GM18505 (cell line): ENCODE results near the gene GOLT1A.

Experiments used
- ATAC-seq: cut with Tn5 transposase; IDR thresholded peaks from one replicate; pipeline ENCODE4 v1.9.1; 2021; ENCODE audit not compliant: unreplicated experiment
- POLR2A ChIP-seq: IDR thresholded peaks from 4 replicates; pipeline ENCODE4 v1.6.1; 2011; ENCODE audit warnings: borderline replicate concordance; ENCODE audit not compliant: insufficient read depth, insufficient read length; ENCODE audit errors: extremely low read depth

GOLT1A gene

DNA sequence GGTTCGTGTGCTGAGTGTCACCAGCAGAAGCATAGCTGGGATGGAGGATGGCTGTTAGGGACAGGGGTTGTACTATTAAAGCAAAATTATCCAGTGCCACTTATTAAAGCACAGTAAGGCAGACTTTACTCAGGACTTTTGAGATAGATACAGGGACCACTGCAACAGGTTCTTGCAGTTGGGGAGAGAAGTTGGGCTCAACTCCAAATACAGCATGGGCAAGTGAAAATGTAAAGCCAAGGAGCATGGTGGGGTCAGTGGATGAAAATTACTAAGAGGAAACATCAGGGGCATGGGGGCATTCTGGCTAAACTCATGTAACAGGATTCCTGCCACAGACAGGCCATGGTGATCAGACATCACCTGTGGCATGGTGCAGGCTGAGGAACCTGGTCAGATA is 32.7 kb downstream of the GOLT1A start:
- no peak for TF ChIP-seq POLR2A
- ATAC-seq, result no peak

DNA sequence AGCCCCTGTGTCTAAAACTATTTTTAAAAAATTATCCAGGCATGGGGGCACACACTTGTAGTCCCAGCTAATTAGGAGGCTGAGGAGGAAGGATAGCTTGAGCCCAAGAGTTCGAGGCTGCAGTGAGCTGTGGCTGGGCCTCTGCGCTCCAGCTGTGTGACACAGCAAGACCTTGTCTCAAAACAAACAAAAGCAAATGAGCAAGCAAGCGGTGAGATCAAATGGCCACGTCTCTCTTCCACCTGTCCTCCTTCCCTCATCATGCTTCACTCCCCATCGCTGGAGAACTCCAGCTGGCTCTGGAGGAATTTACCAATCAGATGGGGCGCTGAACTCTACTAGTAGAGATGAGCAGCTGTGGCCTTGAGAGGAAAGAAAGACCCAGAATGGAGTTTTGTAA is 33.7 kb downstream of the GOLT1A start:
- no peak for TF ChIP-seq POLR2A
- no peak for ATAC-seq

DNA sequence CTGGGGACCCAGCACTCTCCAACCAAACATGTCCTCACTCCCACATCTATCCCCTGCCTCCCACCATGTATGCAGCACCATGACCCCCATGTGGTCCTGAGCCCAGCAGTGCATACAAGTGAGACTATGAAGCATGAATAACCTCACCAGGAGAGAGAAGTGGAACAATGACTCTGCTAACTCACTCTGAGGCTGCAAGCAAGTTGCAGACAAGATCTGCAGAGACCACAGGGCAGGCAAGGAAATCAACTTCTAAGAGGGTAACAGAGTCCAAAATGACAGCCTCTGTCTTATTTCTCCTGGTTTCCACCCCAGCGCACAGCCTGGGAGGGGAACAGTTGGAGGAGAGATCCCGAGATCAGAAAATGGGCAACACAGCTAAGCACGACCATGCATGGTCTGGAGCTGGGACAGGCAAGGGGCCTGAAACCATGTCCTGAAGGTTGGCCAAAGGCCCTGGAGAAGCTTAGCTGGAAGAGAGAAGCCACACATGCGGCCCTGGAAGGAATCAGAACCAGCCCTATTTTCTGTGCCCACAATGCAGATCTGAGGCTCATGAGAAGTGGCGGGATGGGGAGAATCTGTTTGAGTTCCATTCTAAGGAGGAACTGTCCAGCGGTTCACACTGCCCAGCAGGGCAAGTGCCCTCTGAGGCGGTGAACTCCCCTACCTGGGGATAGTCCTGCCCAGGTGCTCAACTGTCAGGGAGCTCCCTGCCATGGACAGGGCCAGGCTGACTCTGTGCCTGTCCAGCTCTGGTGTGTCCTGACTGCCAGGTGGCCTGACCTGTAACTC is 35.1 kb downstream of the GOLT1A start:
- ATAC-seq, result no peak
- TF ChIP-seq POLR2A, result no peak

DNA sequence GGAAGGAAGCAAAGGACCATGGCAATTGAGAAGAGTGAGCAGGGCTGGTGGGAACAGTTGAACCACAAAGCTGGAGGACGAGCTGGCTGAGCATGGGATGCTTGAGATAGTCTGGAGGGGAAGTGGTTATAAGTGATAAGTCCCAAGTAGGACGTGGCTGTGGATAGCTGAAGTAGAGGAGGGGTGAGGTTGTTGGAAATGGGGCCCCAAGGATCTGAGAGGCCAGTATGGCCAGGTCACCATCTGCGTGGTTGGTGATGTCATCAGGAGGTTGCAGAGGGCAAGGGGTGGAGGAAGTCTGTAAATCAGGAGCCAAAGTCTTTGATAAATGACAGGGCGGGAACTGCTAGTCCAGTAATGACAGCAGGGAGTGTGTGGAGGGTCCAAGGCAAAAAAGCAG is 36.7 kb downstream of the GOLT1A start:
- no peak for TF ChIP-seq POLR2A
- no peak for ATAC-seq

DNA sequence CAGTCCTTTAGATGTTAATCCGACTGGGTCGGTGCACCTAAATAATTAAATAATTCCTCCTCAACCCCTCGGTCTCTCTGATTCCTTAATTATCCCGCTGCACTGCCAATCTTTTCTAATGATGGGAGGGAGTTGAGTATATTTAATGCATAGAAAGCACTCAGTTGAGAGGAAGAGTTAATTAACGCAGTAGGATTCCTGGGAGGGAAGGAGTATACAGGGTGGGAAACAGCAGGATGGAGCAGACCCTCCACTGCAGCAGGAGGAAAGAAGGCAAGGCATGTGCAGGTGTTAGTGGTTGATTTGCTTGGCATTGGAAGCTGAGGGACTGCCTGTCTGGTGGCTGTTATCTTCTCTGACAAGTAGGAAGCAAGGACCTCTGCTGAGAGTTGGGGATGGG is 37.7 kb downstream of the GOLT1A start:
- ATAC-seq, result no peak
- no peak for TF ChIP-seq POLR2A

DNA sequence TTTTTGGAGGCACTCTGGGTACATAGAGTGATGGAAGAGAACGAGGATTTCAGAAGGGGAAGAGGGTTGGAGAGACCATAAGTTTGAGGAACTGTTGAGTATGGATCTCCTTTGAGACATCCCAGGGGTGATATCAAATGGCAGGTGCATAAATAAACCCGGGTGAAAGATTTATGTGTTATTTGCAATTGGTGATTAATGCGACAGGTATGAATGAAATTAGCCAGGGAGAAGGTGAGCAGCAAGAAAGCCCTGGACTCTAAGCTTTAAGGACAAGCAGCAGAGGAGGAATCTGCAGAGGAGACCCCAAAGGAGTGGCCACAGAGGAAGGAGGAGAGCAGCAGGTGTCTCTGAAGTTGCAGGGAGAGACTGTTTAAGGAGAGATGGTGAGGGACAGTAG is 38.8 kb downstream of the GOLT1A start:
- TF ChIP-seq POLR2A, result no peak
- ATAC-seq, result no peak

DNA sequence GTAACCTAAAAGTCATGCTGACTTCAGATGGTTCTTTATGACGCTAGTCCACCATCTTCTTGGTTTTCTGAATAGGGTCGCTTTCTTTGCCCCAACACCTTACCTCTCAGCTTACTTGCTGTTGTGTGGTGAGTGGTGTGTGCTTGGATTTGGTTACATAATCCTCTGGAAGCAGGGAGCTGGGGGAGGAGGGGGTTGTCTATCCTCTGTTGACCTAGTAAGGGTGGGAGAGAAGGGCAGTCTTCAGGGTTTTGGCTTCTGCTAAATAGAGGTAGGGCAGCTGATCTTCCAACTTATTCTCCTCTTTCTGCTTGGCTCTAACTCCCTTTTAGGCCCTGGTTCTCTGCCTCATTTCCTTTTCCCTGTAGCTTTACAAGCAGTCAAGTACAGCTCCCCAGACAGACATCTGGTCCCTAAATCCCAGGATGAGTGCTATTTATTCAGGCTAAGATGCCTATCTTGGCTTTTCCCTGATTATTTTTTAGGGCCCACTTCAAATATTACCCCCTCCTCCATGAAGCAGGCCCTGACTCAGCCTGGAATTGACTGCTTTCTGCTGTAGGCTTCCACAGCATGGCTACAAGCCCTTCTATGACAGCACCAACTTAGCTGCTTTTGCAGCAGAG is 41.3 kb downstream of the GOLT1A start:
- ATAC-seq, result no peak

DNA sequence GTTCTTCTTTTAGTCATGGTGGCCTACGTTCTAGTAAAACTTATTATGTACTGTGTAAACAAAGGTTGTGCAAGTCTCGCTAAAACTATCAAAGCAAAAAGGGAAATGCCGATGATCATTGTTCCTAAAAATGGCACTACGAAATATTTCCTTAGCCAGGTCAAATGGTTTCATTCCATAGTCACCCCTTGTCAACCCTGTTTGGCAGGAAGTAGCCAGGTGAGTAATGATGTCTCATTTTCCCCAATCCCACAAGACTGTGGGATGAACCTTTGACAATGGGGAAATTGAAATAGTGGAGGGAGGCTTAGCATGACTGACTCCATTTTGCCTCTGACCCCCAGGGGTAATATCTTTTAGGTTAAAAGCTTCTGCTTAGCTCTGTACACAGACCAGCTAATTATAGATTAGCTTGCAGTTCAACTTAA is 42.0 kb downstream of the GOLT1A start:
- no peak for ATAC-seq
- no peak for TF ChIP-seq POLR2A

More for the DNA sequence above, 41.3 kb downstream of the GOLT1A start:
- TF ChIP-seq POLR2A, result no peak

DNA sequence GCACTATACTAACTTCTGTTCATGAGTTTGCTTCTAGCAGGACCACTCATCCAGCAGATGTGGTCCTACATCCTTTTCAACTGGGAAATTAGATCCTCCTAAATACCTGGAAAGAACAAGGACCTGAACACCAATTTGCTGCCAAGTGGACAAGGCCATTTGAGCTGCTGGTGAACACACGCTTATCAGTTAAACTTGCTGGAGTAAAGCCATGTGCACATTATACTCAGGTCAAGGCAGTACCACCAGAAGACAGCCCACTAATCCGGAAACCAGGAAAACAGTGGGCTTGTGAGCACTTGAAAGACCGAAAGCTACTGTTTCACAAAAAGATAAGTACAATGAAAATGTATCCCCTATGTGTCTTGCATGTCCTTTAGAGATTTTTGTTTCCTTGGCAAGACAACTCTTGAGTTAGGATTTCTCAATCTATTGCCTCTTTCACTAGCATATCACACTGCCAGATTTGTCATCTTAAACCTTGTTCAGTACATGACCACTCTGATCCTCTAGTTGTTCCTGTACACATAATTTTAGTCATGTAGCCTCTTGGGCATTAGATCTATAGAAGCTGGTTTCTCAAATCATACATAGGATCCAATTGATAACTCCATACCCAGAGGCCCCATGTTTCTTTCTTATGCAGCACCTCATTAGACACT is 43.2 kb downstream of the GOLT1A start:
- TF ChIP-seq POLR2A, result no peak
- ATAC-seq, result no peak

DNA sequence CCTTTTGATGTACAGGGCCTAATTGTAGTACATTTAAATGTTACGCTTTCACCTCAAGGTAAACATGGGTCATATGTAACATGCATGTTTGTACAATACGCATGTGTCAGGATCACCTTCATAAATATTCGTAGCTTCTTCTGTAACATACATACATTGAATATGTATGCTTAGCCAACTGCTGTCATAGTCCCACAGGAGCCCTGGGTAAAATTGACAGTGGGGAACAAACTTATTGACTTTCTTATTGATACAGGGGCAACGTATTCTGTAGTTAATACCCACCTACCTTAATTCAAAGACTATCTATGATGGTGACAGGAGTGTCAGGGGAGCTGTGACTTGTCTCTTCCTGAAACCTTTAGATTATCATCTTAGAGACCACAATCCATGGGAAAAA is 43.9 kb downstream of the GOLT1A start:
- ATAC-seq, result no peak
- no peak for TF ChIP-seq POLR2A

DNA sequence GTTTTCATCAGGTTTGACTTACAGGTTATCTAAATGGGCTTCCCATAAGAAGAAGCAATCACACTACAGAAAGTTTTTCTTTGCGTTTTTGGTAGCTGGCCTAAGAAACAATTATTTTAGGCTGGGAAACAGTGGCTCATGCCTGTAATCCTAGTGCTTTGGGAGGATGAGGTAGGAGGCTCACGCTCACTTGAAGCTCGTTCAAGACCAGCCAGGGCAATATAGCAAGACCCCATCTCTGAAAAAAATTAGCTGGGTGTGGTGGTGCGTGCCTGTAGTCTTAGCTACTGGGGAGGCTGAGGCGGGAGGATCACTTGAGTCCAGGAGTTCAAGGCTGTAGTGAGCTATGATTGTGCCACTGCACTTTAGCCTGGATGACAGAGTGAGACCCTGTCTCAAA is 46.1 kb downstream of the GOLT1A start:
- ATAC-seq, result no peak
- no peak for TF ChIP-seq POLR2A

DNA sequence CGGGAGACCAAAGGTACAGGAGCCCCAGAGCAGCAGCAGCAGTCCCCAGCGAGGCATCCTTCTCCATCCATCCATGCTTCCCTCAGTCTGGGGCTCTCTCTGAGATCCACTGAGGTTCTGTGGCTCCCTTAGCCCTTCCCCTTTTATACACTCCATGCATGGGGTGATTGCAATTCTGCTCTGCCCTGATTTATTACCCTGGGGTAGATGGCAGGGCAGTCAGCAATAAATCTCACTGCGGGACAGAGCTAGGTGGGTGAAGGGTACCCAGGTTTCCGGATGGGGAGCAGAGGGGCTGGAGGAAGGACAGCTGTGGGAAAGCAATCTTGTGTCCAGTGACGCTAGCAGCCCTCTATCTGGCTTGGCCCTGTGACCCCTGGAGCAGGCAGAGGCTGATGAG is 47.6 kb downstream of the GOLT1A start, which contains the start of gene REN:
REN (minus strand) TSS at position 119 of the 400 bp plus-strand sequence; CDS start at position 75, 44 bp downstream.
- TF ChIP-seq POLR2A, result no peak
- ATAC-seq, result no peak

DNA sequence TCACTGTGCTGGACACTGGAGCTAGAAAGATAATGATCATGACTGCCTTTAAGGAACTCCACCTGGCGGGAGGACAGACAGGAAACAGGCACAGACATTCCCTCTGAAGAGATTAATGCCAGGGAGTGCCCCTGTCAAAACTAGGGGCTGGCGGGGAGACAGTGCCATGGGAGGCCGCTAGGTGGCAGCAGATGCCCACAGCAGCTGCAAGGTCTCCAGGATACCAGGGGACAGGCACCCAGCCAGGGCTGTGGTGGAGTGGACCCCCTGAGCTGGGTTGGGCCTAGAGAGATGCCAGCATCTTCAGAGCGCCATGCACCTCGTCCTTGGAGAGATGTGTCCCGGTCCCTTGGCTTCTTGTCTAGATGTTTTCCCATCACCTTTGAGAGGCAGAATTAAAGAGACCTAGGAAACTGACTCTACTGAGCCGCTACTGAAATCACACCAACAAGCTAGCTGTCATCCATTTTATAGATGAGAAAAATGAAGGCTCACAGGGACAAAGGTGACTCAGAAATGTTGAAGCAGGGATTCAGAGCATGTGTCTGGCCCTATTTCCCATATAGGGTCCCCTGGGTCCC is 51.2 kb downstream of the GOLT1A start:
- ATAC-seq, result no peak

More for the DNA sequence above, 51.2 kb downstream of the GOLT1A start:
- TF ChIP-seq POLR2A, result no peak
